Breast epithelium (tissue), 3 donors: Measurements from ENCODE around the gene MDC1.

Experiments used
- POLR2A ChIP-seq: fragments of 450-650 bp; IDR thresholded peaks from one replicate; pipeline ENCODE4 v1.6.1; 2016; ENCODE audit warnings: antibody characterized with exemption, mild to moderate bottlenecking, moderate library complexity
- TF ChIP-seq, protein P1 (sequence below), 3 donors: fragments of 450-650 bp; IDR thresholded peaks; one replicate each; pipeline ENCODE4 v1.5.1; 2016 to 2017; ENCODE audit warnings: antibody characterized with exemption in 3 of 3, mild to moderate bottlenecking in 3 of 3, moderate library complexity in 3 of 3

DNA sequence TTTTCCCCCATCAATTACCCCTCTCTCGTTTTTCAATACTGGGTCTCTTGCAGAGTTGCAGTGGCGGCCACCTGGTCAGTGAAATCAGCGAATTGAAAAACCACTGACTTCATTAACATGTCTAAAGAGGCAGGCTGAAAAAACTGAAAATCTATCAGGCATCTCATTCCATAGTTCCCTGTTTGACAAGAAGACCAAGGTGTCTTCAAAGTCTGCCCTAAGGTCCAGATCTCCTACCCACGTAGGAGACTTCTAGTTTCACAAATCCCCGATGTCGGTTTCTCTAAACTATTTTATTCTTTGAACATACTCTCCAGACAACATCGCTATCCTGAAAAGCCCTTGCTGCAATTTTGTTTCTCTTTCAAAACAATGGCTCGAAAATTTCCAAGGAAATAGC is 2.3 kb upstream of the MDC1 start:
- TF ChIP-seq POLR2A = no peak
- TF ChIP-seq, protein P1, sequence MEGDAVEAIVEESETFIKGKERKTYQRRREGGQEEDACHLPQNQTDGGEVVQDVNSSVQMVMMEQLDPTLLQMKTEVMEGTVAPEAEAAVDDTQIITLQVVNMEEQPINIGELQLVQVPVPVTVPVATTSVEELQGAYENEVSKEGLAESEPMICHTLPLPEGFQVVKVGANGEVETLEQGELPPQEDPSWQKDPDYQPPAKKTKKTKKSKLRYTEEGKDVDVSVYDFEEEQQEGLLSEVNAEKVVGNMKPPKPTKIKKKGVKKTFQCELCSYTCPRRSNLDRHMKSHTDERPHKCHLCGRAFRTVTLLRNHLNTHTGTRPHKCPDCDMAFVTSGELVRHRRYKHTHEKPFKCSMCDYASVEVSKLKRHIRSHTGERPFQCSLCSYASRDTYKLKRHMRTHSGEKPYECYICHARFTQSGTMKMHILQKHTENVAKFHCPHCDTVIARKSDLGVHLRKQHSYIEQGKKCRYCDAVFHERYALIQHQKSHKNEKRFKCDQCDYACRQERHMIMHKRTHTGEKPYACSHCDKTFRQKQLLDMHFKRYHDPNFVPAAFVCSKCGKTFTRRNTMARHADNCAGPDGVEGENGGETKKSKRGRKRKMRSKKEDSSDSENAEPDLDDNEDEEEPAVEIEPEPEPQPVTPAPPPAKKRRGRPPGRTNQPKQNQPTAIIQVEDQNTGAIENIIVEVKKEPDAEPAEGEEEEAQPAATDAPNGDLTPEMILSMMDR (IDR thresholded peaks at IDR 0.05) = no peak
